GM19324 (cell line): ENCODE data around the gene UBE2J2.

ENCODE experiments used
- ATAC-seq: cut with Tn5 transposase; IDR thresholded peaks from one replicate; pipeline ENCODE4 v1.9.1; 2021; ENCODE audit warnings: mild to moderate bottlenecking, moderate library complexity; ENCODE audit not compliant: unreplicated experiment, low FRiP score

UBE2J2 gene

GRCh38 chr1:1216770-1217620 lies 56.7 kb downstream of the UBE2J2 start:
- no peak for ATAC-seq

DNA sequence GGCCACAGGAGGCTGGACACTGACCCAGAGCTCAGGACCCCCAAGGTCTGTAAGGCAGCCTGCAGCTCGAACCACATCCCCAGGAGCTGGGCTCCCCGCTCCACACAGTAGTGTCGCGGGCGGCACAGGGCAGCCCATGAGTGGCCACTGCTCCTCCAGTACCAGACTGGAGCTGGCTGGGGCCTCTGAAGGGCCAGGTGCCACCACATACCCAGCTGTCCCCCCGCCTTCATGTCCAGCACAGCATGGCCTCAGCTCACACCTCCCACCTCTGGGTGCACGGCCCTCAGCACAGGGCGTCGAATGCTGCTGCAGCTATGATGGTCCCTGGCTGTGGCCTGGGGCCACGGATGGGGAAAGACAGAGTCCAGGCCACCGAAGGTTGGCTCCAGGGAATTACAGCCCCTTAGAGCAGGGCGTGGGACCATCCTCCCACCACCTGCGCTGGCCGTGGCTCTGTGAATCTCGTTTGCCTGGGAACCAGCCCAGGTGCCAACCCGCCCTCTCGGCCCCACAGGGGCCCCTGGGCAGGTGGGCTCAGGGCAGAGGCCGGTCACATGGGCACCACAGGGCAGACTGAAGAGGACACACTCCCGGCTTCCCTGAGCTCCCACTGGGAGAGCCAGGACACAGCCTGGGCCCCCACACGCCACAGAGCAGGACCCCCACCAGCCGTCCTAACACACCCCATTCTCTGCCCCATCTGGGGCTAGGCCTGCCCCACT lies 57.6 kb downstream of the UBE2J2 start:
- no peak for ATAC-seq

- no peak for ATAC-seq
These were observed 58.5 kb downstream of the UBE2J2 start for GRCh38 chr1:1215080-1215676.

DNA sequence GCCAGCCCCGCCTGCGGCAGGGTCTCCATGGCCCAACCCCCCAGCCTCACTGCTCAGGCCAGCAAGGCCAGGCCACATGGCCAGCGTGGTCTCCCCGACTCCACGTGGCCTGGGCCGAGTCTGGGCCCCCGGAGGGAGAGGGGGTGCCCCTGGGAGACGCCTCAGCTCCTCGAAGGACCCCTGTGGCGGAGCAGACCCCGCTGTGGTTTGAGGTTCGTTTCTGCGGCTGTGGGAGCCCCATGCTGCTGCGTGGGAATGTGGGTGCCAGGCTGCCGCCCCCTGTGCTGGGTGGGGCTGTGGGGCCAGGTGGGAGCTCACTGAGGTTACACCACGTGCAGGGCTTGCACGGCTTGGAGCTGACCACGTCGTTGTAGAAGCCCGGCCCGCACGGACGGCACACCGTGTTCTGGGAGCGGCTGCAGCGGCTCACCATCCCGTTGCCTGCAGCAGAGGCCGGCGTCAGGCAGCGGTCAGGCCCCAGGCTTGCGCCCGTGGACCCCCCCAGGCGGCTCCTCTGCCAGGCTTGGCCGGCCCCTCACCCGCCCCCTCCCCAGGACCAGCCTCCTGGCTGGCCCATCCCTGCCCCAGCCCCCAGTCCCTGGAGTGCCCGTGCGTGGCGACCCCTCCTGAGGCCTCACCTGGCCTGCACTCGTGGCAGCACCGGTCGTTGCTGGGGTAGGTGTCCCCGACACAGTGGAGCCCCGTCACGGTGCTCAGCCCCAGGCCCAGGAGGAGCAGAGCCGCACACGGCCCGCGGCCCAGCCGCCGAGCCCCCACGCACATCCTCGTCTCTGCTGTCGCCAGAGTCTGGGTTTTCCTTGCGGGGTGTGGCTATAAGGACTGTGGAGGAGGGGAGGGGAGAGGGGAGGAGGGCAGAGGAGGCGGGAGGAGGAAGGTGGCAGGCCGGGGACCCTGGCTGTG lies 60.0 kb downstream of the UBE2J2 start, which contains the start of gene TNFRSF4:
Gene TNFRSF4, minus strand, starts transcription at position 809 of the 921 bp plus-strand sequence. Its CDS starts 26 bp downstream, at position 783.
- no peak for ATAC-seq

- no peak for ATAC-seq
These were observed 60.8 kb downstream of the UBE2J2 start for GRCh38 chr1:1212780-1213344.

DNA sequence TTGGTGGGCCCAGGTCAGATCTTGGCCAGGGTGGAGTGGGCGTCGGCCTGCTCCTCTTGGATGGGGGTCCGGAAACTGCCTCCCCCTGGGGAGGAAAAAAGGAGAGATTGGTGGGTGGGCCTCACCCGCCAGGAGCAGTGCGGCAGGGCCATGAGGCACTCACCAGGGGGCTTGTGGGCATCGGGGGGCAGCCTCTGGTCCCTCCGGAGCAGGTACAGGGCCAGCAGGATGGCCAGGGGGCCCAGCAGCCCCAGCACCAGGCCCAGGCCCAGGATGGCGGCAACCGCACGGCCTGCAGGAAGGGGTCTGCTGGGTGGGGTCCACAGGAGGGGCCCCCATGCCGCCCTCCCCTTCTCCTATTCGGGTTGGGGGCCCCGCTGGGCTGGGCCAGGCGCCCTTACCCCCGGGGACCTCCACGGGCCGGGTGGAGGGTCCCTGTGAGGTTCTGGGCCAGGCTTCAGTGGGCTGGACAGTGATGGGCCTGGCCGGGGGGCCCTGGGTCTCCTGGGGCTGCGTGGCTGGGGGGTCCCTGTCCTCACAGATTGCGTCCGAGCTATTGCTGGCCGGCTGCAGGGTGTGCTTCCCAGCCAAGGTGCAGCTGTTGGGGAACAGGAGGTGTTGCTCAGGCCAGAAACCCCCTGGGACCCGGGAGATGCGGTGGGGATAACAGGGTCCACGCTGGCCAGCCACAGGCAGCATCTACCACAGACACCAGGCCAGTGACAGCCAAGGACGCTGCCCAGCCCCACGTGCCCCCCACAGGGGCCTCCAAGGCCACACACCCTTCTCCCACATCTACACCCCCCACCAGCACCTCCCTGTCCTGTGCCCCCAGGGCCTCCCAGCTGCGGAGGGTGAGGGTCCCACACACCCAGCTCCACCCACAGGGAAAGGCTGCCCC lies 61.9 kb downstream of the UBE2J2 start:
- ATAC-seq, result no peak

DNA sequence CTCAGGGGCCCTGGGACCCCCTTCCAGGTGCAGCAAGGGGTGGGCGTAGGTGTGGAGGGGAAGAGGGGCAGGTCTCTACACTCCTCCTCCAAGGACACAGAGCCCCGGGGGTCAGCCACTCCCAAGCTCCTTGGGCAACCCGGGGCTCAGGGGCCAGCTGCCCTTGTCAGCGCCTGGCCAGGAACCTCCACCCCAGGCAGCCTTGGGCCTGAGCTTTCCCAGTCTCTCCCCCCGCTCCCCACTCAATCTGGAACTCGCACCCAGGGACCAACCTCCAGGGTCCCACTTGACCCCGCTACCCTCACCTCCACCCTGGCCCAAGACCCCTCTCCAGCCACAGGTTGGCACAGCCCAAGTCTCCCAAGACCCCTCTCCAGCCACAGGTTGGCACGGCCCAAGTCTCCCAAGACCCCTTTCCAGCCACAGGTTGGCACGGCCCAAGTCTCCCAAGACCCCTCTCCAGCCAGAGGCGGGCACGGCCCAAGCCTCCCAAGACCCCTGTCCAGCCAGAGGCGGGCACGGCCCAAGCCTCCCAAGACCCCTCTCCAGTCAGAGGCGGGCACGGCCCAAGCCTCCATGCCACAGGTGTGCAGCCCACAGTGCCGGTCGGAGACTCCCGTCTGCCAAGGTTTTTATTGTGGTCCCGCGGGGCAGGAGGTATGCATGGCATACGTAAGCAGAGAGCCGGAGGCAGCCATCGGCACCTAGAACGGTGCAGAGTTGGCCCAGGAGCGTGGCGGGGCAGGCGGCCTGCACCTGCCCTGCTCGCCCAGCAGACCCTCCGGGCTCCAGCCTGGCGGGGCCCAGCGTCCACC lies 62.7 kb downstream of the UBE2J2 start:
- no peak for ATAC-seq

GRCh38 chr1:1208713-1209433 lies 64.8 kb downstream of the UBE2J2 start:
- no peak for ATAC-seq

- no peak for ATAC-seq
These were observed 66.1 kb downstream of the UBE2J2 start for GRCh38 chr1:1207571-1207892.

DNA sequence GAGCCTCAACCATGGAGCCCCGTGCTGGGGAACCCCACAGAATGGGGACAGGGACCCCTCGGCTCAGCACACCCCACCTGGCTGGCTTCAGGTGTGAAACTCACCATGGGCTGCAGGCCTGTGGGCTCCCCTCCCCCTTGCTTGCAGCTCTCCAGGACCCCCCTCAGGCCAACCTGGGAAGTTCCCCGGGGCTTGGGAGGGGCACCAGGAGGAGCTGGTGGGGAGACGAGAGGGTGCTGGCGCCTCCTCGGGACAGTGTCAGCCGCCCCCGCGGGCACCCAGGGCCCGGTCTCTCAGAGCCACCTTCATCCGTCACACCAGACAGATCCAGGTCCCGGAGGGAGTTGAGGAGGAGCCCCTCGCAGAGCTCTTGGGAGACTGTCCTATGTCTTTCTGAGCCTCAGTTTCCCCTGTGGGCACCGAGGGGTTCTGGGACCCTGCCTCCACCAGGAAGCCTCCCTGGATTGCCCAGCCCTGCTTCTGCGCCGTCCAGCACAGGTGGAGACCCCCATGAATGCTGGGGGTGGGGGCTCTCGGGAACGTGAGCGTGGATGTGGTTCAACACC lies 66.6 kb downstream of the UBE2J2 start:
- ATAC-seq, result no peak

GRCh38 chr1:1206376-1206965 lies 67.2 kb downstream of the UBE2J2 start, which contains the start of gene TNFRSF18:
TNFRSF18 (minus strand) TSS chr1:1206592; CDS start chr1:1206571, 21 bp downstream.
- ATAC-seq, result no peak

DNA sequence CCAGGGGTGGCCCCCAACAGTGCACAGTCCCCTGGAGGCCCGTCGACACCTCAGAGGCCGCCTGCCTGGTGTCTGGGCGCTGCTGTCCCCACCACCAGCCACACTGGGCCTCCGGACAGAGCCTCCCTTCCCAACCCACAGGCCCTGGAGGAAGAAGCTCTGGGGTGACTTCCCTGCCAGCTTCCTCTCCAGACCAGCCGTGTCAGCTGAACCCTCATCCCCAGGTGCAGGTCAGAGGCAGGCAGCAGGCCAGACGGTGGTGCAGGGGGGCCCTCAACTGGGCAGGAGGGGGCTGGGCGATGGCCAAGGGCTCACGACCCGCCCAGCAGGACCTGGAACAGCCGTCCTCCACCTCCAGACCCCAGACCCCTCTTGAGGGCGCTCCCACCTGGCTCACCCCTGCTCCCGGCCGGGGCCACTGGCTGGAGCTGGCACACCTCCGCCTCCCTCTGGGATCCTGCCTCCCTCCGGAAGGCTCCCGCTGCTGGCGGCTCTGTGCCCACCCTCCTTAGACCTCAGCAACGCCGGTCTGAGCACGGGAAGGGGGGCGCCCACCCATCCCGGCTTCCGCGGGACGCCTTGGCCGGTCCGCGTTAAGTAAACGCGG lies 67.8 kb downstream of the UBE2J2 start:
- no peak for ATAC-seq

GRCh38 chr1:1204998-1205768 lies 68.5 kb downstream of the UBE2J2 start:
- no peak for ATAC-seq

DNA sequence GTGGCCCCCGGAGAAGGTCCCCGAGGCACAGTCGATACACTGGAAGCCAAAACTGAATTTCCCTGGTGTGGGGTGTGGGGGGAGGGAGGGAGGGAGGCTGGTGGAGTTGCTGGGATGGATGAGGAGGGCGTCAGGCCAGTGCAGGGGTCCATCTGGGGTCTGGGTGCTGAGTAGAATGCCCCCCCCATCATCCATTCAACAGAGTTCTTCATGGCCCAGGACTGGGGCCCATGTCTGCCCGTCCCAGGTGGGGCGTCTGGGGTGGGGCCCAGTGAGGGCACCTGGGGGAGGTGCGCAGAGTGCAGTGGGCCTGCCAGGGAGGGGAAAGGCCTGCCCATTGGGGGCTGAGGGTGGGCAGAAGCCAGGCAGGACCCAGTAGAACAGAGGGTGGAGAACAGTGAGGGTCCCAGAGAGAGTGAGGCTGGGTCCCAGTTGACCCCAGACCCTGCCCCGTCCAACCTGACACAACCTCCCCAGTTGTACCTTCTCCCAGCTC lies 69.2 kb downstream of the UBE2J2 start:
- ATAC-seq, result no peak
